Measurements from ENCODE around the gene INTS6.

The INTS6 gene

DNA sequence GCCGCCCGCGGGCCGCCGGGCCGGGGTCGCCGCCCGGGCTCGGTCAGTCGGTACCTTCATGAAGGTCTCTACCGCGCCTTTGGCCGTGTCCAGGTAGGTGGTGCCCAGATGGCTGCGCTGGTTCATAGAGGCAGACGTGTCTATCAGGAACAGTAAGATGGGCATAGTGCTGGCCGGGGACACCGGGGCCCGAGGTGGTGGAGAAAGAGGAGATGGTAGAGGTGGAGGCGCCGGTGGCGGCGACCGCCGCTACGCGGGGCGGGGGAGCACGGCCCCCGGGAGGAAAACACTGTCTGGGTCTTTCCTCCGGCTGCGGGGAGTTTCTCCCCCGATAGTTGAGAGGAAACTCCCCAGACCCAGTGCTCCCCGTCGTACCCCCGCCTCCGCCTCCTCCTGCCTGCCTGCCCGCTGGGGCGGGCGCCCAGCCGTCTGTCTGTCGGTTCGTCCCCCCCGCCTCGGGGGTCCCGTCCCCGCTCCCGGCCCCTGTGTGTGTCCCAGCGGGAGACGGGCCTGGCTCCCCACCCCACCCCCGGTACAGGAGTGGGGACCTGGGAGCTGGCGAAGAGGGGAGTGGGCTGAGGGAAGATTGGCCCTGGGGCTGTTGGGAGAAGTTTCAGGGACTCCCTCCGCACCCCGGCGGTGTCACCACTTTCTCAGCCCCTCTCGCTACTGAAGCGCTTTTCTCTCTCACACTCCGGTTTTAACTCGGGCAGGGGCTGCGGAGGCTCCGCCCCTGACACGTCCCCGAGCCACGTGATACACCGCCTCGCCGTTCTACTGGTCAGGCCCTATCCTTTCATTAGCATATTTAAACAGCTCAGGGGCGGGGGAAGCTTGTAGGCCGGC, at the start of gene INTS6:
Gene INTS6 (minus strand): TSS at position 676 of the 846 bp plus-strand sequence. CDS start 511 bp downstream, at position 165.
- TF ChIP-seq JUND (IDR thresholded peaks at IDR 0.05; ENCODE audit: low read depth), result no peak
- DNase-seq (ENCODE audit: low read depth in 1 of 2, low spot score in 1 of 2), result peak; percentile 87 to 99
- in situ Hi-C loops (cut with HindIII; ENCODE audit: low pct_unique_long_range_greater_than_20kb, low sequenced_read_pairs), result no loop called here

DNA sequence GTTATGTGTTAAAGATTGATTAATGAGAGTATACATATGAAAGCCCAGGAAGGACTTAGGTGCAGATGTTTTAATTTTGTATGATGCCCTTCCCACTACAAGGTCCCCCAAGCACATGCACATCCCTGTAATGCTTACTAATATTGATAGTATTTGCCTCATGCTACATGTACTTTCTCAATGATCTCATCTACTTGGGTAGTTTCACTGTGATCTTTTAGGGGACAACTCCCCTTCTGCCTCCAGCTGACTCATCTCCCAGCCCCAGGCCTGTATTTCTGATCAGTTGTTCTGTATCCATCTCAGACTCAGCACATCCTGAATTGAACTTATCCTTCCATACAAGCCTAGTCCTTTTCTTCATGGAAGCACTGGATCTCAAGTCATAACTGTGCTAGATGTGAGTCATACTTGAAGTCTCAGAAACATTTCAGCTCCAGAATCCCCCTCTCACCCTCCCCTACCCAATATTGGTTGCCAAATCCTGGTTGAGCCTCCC, 49.4 kb upstream of the INTS6 start:
- no peak for DNase-seq (ENCODE audit: low read depth in 1 of 2, low spot score in 1 of 2)
- in situ Hi-C loops (cut with HindIII; ENCODE audit: low pct_unique_long_range_greater_than_20kb, low sequenced_read_pairs), result no loop called here
- no peak for TF ChIP-seq JUND (IDR thresholded peaks at IDR 0.05; ENCODE audit: low read depth)

DNA sequence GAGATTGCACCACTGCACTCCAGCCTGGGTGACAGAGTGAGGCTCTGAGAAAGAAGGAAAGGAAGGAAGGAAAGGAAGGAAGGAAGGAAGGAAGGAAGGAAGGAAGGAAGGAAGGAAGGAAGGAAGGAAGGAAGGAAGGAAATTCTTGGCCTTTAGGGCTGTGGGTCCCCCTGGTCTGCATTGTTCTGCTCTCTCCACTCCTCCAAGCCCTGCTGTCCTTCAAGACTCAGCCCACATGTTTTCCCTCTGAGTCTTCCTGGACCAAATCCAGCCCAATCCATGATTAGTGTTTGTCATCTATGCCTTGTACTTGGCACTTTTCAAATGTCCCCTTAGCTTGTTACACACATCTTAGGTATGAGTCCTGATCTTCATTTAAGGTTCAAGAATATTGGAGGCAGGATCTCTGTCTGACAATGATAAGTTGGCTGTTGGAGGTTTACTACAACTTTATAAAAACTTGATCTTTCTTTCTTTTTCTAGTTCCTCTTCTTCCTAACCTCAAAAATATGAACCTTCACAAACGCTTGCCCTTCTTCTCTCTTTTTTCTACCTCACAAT, 48.8 kb upstream of the INTS6 start:
- in situ Hi-C loops (cut with HindIII; ENCODE audit: low pct_unique_long_range_greater_than_20kb, low sequenced_read_pairs), result no loop called here
- no peak for TF ChIP-seq JUND (IDR thresholded peaks at IDR 0.05; ENCODE audit: low read depth)
- no peak for DNase-seq (ENCODE audit: low read depth in 1 of 2, low spot score in 1 of 2)

- DNase-seq (ENCODE audit: low read depth in 1 of 2, low spot score in 1 of 2), result peak in 1 of 2 experiments; percentile 25
- in situ Hi-C loops (cut with HindIII; ENCODE audit: low pct_unique_long_range_greater_than_20kb, low sequenced_read_pairs), result no loop called here
Measured at GRCh38 chr13:51501096-51501495, 48.3 kb upstream of the INTS6 start.

DNA sequence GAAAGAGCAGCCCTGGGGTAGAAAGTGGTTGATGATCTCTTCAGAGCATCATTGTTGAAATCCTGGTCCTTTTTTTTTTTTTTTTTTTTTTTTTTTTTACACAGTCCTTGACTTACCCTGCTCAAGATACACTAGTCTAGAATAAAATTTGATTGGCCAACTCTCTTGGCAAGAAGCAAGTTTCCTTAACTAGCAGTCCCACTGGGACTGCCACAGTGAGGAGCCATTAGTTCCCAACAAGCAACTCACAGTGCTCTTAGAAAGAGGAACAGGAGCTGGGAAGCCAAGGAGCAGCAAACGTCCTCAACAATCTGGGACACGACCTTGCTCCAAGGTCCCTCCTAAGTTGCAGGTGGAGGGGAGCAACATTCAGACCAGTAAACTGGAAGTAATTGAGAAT, 47.9 kb upstream of the INTS6 start:
- no peak for TF ChIP-seq JUND (IDR thresholded peaks at IDR 0.05; ENCODE audit: low read depth)
- in situ Hi-C loops (cut with HindIII; ENCODE audit: low pct_unique_long_range_greater_than_20kb, low sequenced_read_pairs), result no loop called here
- DNase-seq (ENCODE audit: low read depth in 1 of 2, low spot score in 1 of 2), result no peak

More at GRCh38 chr13:51501096-51501495, 48.3 kb upstream of the INTS6 start:
- TF ChIP-seq JUND (IDR thresholded peaks at IDR 0.05; ENCODE audit: low read depth), result no peak

DNA sequence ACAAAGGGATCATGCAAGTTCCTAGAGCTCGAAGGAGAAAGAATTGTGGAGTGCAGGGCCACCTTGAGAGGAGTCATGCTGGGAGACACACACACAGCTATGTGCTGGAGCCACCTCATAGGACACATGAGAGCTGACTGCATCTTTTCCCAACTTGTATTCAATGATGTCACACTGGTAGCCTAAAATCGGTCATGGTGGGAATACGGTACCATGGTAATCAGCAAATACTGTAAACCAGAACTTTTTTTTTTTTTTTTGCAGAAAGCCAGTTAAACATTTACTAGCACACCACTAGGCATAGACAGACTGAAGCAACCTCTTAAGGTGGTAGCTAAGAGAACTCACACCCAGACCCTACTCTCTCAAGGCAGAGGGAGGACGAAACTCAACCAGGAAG, 47.0 kb upstream of the INTS6 start:
- DNase-seq (ENCODE audit: low read depth in 1 of 2, low spot score in 1 of 2), result no peak
- in situ Hi-C loops (cut with HindIII; ENCODE audit: low pct_unique_long_range_greater_than_20kb, low sequenced_read_pairs), result no loop called here
- no peak for TF ChIP-seq JUND (IDR thresholded peaks at IDR 0.05; ENCODE audit: low read depth)

DNA sequence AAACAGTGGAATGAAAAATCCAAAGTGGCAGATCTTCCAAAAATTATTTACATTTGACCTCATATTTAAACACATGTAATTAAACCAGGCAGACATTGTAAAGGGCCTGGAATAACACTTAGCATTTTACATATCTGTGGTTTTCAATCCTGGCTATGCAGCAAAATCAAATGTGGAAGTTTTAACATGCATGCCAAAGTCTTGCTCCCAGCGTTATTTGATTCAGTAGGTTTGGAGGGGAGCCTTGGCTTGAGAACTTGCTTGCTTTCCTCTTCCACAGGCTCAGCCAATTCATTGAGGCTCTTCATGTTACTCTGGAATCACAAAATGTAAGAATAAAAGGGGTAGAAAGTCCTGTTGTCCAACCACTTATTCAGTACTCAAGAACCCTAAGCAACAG, 42.5 kb upstream of the INTS6 start:
- TF ChIP-seq JUND (IDR thresholded peaks at IDR 0.05; ENCODE audit: low read depth), result no peak
- no peak for DNase-seq (ENCODE audit: low read depth in 1 of 2, low spot score in 1 of 2)
- in situ Hi-C loops (cut with HindIII; ENCODE audit: low pct_unique_long_range_greater_than_20kb, low sequenced_read_pairs), result no loop called here

- no peak for DNase-seq (ENCODE audit: low read depth in 1 of 2, low spot score in 1 of 2)
- no peak for TF ChIP-seq JUND (IDR thresholded peaks at IDR 0.05; ENCODE audit: low read depth)
- in situ Hi-C loops (cut with HindIII; ENCODE audit: low pct_unique_long_range_greater_than_20kb, low sequenced_read_pairs), result no loop called here
Measured at GRCh38 chr13:51494156-51494555, 41.3 kb upstream of the INTS6 start.

DNA sequence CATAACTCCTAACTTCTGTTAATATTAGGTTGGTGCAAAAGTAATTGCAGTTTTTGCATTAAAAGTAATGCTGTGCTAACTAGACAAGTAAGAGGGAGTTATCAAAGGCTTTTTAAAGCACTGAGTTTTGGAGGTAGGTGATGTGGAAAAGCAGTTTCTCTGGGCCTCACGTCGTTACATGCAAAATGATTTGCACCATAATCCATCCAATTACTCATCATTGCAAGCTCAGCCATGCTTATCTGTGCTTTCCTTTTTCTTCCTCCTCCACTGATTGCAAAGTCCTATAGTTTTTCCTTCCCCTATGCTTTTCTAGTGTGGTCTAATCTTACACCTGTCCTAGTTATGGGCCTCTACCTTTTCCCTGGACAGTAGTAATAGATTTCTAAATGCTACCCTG, 35.4 kb upstream of the INTS6 start:
- in situ Hi-C loops (cut with HindIII; ENCODE audit: low pct_unique_long_range_greater_than_20kb, low sequenced_read_pairs), result no loop called here
- no peak for TF ChIP-seq JUND (IDR thresholded peaks at IDR 0.05; ENCODE audit: low read depth)
- DNase-seq (ENCODE audit: low read depth in 1 of 2, low spot score in 1 of 2), result no peak

DNA sequence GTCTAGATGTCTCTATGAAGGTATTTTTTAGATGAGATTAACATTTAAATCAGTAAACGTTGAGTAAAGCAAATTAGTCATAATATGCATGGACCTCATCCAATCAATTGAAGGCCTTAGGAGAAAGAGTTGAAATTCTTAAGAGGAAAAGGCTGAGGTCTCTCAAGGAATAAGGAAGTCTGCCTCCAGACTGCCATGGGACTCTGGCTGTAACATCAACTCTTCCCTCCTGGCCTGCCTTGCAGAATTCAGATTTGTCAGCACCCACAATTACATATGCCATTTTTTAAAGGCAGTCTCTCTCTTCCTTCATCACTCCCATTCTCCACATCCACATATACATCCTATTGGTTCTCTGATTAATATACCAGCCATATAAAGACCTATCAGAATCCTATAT, 28.8 kb upstream of the INTS6 start:
- TF ChIP-seq JUND (IDR thresholded peaks at IDR 0.05; ENCODE audit: low read depth), result no peak

DNA sequence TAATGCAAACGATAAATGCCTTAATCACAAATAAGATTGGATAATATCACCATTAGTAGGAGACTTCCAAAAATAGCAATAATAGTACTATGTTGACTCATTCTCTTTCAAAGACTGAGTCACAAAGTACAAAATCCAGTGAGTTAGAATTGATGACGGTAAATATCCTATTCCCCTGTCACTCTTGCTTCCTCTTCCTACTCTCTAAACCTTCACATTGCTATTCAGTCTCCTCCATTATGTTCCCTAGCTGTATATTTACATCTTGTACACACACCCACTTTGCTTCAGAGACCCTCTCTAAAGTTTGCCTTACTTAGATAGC, 26.3 kb upstream of the INTS6 start:
- in situ Hi-C loops (cut with HindIII; ENCODE audit: low pct_unique_long_range_greater_than_20kb, low sequenced_read_pairs), result no loop called here
- DNase-seq (ENCODE audit: low read depth in 1 of 2, low spot score in 1 of 2), result no peak
- TF ChIP-seq JUND (IDR thresholded peaks at IDR 0.05; ENCODE audit: low read depth), result no peak

More for the DNA sequence above, 28.8 kb upstream of the INTS6 start:
- in situ Hi-C loops (cut with HindIII; ENCODE audit: low pct_unique_long_range_greater_than_20kb, low sequenced_read_pairs), result no loop called here
- no peak for DNase-seq (ENCODE audit: low read depth in 1 of 2, low spot score in 1 of 2)

DNA sequence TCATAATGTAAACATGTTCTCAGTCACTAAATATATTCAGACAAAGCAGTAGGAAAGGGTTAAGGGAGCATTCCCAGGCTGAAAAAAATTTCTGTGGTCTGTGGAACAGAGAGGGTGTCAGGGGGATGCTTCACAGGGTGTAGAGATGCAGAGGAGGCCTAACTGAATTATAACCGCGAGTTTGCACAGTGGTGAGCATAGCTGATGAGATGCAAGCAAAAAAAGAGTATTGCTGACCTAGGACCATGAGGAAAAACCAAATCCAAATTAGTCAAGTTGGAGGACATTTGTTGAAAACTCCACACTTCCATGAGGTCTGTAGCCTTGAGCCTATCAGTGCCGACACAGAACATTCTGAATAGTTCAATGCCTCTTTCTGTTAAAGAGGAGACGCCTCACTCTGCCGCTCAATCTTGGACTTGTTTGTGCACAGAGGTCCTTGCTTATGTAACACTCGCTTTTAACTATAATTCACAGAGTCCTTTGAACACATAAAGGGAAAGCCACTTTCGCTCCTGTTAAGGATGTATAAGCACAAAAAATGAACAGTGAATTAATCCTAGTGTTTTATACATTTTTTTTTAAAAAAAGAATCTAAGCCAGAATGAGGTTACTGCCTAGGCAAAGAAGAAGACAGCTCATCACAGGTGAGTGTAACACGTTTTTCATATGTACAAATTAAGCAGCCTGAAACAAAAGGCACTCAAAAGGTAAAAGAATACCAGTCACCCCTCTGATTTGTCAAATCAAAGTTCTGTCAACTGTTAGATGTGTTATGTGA, 25.8 kb upstream of the INTS6 start:
- DNase-seq (ENCODE audit: low read depth in 1 of 2, low spot score in 1 of 2), result no peak
- TF ChIP-seq JUND (IDR thresholded peaks at IDR 0.05; ENCODE audit: low read depth), result no peak
- in situ Hi-C loops (cut with HindIII; ENCODE audit: low pct_unique_long_range_greater_than_20kb, low sequenced_read_pairs), result no loop called here
